ENCODE data around the gene ERP44.
"Not testable (repeated sequence)": the region's sequence is repeated elsewhere in the genome, so short reads cannot be mapped to it uniquely, and the experiment has no call there.

Gene ERP44

GRCh38 chr9:100100146-100100667, 1.4 kb upstream of the ERP44 start:
- no peak for DNase-seq (ENCODE audit: low read depth)

GRCh38 chr9:100099722-100100042, 882 bp upstream of the ERP44 start:
- DNase-seq (ENCODE audit: low read depth): peak; percentile 62

GRCh38 chr9:100098046-100098886, 534 bp downstream of the ERP44 start:
- DNase-seq (ENCODE audit: low read depth): peak; percentile 72

- no peak for DNase-seq (ENCODE audit: low read depth)
Measured at GRCh38 chr9:100096378-100096916, 2.4 kb downstream of the ERP44 start.

- not testable (repeated sequence) for DNase-seq (ENCODE audit: low read depth)
Measured at GRCh38 chr9:100094411-100094810, 4.4 kb downstream of the ERP44 start.

- DNase-seq (ENCODE audit: low read depth): no peak
Measured at GRCh38 chr9:100092066-100092465, 6.7 kb downstream of the ERP44 start.

GRCh38 chr9:100091650-100092049, 7.2 kb downstream of the ERP44 start:
- no peak for DNase-seq (ENCODE audit: low read depth)

GRCh38 chr9:100090880-100091279, 7.9 kb downstream of the ERP44 start:
- no peak for DNase-seq (ENCODE audit: low read depth)

- DNase-seq (ENCODE audit: low read depth): no peak
Measured at GRCh38 chr9:100088202-100088601, 10.6 kb downstream of the ERP44 start.

GRCh38 chr9:100087218-100087617, 11.6 kb downstream of the ERP44 start:
- peak; percentile 61 for DNase-seq (ENCODE audit: low read depth)

- DNase-seq (ENCODE audit: low read depth): no peak
Measured at GRCh38 chr9:100086097-100086635, 12.6 kb downstream of the ERP44 start.

- DNase-seq (ENCODE audit: low read depth): no peak
Measured at GRCh38 chr9:100084734-100085133, 14.1 kb downstream of the ERP44 start.

- no peak for DNase-seq (ENCODE audit: low read depth)
Measured at GRCh38 chr9:100084128-100084453, 14.7 kb downstream of the ERP44 start.

GRCh38 chr9:100083448-100084127, 15.2 kb downstream of the ERP44 start:
- no peak for DNase-seq (ENCODE audit: low read depth)

- peak; percentile 54 for DNase-seq (ENCODE audit: low read depth)
Measured at GRCh38 chr9:100082782-100083181, 16.0 kb downstream of the ERP44 start.

GRCh38 chr9:100076256-100076655, 22.5 kb downstream of the ERP44 start:
- DNase-seq (ENCODE audit: low read depth): not testable (repeated sequence)

- DNase-seq (ENCODE audit: low read depth): no peak
Measured at GRCh38 chr9:100074989-100075388, 23.8 kb downstream of the ERP44 start.

- DNase-seq (ENCODE audit: low read depth): no peak
Measured at GRCh38 chr9:100074093-100074492, 24.7 kb downstream of the ERP44 start.

- no peak for DNase-seq (ENCODE audit: low read depth)
Measured at GRCh38 chr9:100072805-100073204, 26.0 kb downstream of the ERP44 start.

GRCh38 chr9:100071271-100071670, 27.5 kb downstream of the ERP44 start:
- peak; percentile 19 for DNase-seq (ENCODE audit: low read depth)

GRCh38 chr9:100070104-100071041, 28.4 kb downstream of the ERP44 start:
- no peak for DNase-seq (ENCODE audit: low read depth)

GRCh38 chr9:100069068-100069467, 29.7 kb downstream of the ERP44 start:
- DNase-seq (ENCODE audit: low read depth): not testable (repeated sequence)
